Adrenal gland (tissue), 12 donors: ENCODE data around the gene CCR5. TPM values are rescaled to one million over a fixed set of nuclear protein-coding genes. Genes with fewer than 3 reads are reported as not detected.

Experiments used
- DNase-seq, 7 donors: peaks; one replicate each; pipeline ENCODE4 v3.0.0-alpha.2; 2019 to 2020
- H3K27ac ChIP-seq, 5 donors: fragments of 200-600 bp; sonication (generic) in 4 of 5; 1 replicate in 3 of 5; 2 replicates in 2 of 5; pipeline versions ENCODE4 v1.5.1 to v1.8.0; 2016 to 2020; ENCODE audit warnings: mild to moderate bottlenecking in 1 of 5
- H3K27me3 ChIP-seq: fragments of 200-600 bp; 2 replicates; pipeline ENCODE4 v1.8.0; 2021
- H3K36me3 ChIP-seq, 2 donors: fragments of 200-600 bp; replicated peaks in 1 of 2; 1 replicate in 1 of 2; 2 replicates in 1 of 2; pipeline versions ENCODE4 v1.5.1 to v1.8.0; 2018 to 2022
- H3K4me1 ChIP-seq, 2 donors: fragments of 200-600 bp; replicated peaks in 1 of 2; 1 replicate in 1 of 2; 2 replicates in 1 of 2; pipeline versions ENCODE4 v1.5.1 to v1.8.0; 2018 to 2021
- H3K4me3 ChIP-seq, 4 donors: fragments of 200-600 bp; sonication (generic) in 3 of 4; one replicate each; pipeline ENCODE4 v1.5.1; 2016 to 2018
- H3K9me3 ChIP-seq, 3 donors: fragments of 200-600 bp; sonication (generic) in 1 of 3; replicated peaks in 1 of 3; 1 replicate in 2 of 3; 2 replicates in 1 of 3; pipeline versions ENCODE4 v1.5.1 to v1.8.0; 2016 to 2021
- CTCF ChIP-seq, 6 experiments: fragments of 450-650 bp in 4 of 6; fragments of 200-600 bp in 2 of 6; sonication (generic) in 1 of 6; IDR thresholded peaks; 1 replicate in 5 of 6; 2 replicates in 1 of 6; pipeline versions ENCODE4 v1.5.1 to v1.8.0; 2016 to 2021; ENCODE audit warnings: antibody characterized with exemption in 6 of 6, mild to moderate bottlenecking in 2 of 6, moderate library complexity in 1 of 6
- POLR2A ChIP-seq, 2 donors: fragments of 450-650 bp; IDR thresholded peaks; one replicate each; pipeline ENCODE4 v1.6.1; 2017; ENCODE audit warnings: antibody characterized with exemption in 2 of 2, mild to moderate bottlenecking in 2 of 2, moderate library complexity in 1 of 2
- WGBS, 4 donors: extraction: QIAGEN DNeasy Blood & Tissue Kit in 2 of 4; methylation state at CpG; one replicate each; pipeline versions ENCODE4 v1.1.5 to v1.1.7; 2013 to 2017; 5-methylcytosine and 5-hydroxymethylcytosine counted together
- intact Hi-C, 2 donors: fragments of 100-400 bp; cut with DNase I; formaldehyde crosslinking; loops; one replicate each; pipeline versions ENCODE4 v1.14.1 to v1.15.0; 2022 to 2023
- polyA plus RNA-seq, 3 donors: library from polyadenylated mRNA; stranded (reverse); fragments of 200-250 nt in 2 of 3; fragments of 350-450 nt in 1 of 3; fragmentation: Illumina TruSeq in 1 of 3; extraction: RNeasy Lipid Tissue Mini Kit (QIAGEN cat#74804) in 1 of 3; gene quantifications; one replicate each; pipeline ENCODE4 v1.2.3, GENCODE V29; 2013 to 2014
- total RNA-seq, 9 donors: library from RNA; depleted of rRNA in 4 of 9; stranded (reverse); fragments of >200 nt in 4 of 9; fragments of 120-200 nt in 1 of 9; fragmentation: NEBNext Ultra II Directional in 1 of 9; extraction: Animal tissue kit (Norgen Biotek cat#: 25700) in 1 of 9; gene quantifications; one replicate each; pipeline versions ENCODE4 v1.1.0 to v1.2.4, GENCODE V29; 2013 to 2023
- donor health status: healthy with polysubstance abuse.
- donor health status: Bipolar disorder and iron deficiency.
- donor health status: DM: yes; HTN: yes; CAD: no.
- donor health status: DM: no; HTN: no; CAD: no.
- donor health status: DM: no; HTN: no; CAD: no.
- donor health status: DM: yes; HTN: yes; CAD: no.

CCR5 gene
- total and polyA plus RNA-seq, 12 donors: 0.06 to 3.7 (median 0.94) TPM

GRCh38 chr3:46348823-46349482, 21.8 kb upstream of the CCR5 start:
- peaks cover 0 to 3% of the 10 kb centered on the region in 2 donors for H3K4me1 ChIP-seq
- H3K4me3 ChIP-seq: no peak overlapping the region
- H3K36me3 ChIP-seq: no peaks in the 10 kb centered on the region
- H3K27ac ChIP-seq: no peak overlapping the region
- H3K9me3 ChIP-seq: no peaks in the 10 kb centered on the region
- H3K27me3 ChIP-seq: peaks cover 8% of the 10 kb centered on the region
- no peak for DNase-seq
- intact Hi-C loops: no loop called here
- TF ChIP-seq POLR2A (IDR thresholded peaks at IDR 0.05): no peak
- no peak for TF ChIP-seq CTCF (IDR thresholded peaks at IDR 0.05)
- WGBS, 4 donors: 81 to 82% (median 81%) methylated on average over 3 of the region's 3 CpGs

- Histone ChIP-seq H3K27ac (no peak overlapping the region), H3K36me3 (no peaks in the 10 kb centered on the region), H3K4me1 (peaks cover 0 to 3% of the 10 kb centered on the region in 2 donors), H3K9me3 (no peaks in the 10 kb centered on the region), H3K27me3 (peaks cover 9% of the 10 kb centered on the region), H3K4me3 (no peak overlapping the region)
- TF ChIP-seq CTCF (IDR thresholded peaks at IDR 0.05) (no peak), POLR2A (IDR thresholded peaks at IDR 0.05) (no peak)
- 40 to 66% (median 56%) methylated on average over 2 of the region's 2 CpGs for WGBS, 4 donors
- no peak for DNase-seq
- intact Hi-C loops: no loop called here
Measured at GRCh38 chr3:46349484-46350261, 21.1 kb upstream of the CCR5 start.

GRCh38 chr3:46350262-46350565, 20.5 kb upstream of the CCR5 start:
- 50 to 69% (median 68%) methylated on average over 1 of the region's 1 CpG for WGBS, 4 donors
- H3K27ac ChIP-seq: no peak overlapping the region
- H3K36me3 ChIP-seq: no peaks in the 10 kb centered on the region
- no peaks in the 10 kb centered on the region for H3K9me3 ChIP-seq
- no peak for TF ChIP-seq CTCF (IDR thresholded peaks at IDR 0.05)
- TF ChIP-seq POLR2A (IDR thresholded peaks at IDR 0.05): no peak
- H3K4me3 ChIP-seq: no peak overlapping the region
- peaks cover 9% of the 10 kb centered on the region for H3K27me3 ChIP-seq
- intact Hi-C loops: no loop called here
- DNase-seq: no peak
- peaks cover 0 to 3% of the 10 kb centered on the region in 2 donors for H3K4me1 ChIP-seq

GRCh38 chr3:46351646-46352045, 19.1 kb upstream of the CCR5 start:
- no peaks in the 10 kb centered on the region for H3K36me3 ChIP-seq
- peaks cover 0 to 3% of the 10 kb centered on the region in 2 donors for H3K4me1 ChIP-seq
- no peak overlapping the region for H3K4me3 ChIP-seq
- no peak for TF ChIP-seq CTCF (IDR thresholded peaks at IDR 0.05)
- intact Hi-C loops: no loop called here
- no peak overlapping the region for H3K27ac ChIP-seq
- DNase-seq: peak; percentile 52 to 70 (median 62)
- H3K9me3 ChIP-seq: no peaks in the 10 kb centered on the region
- 42 to 58% (median 54%) methylated on average over 3 of the region's 3 CpGs for WGBS, 4 donors
- peaks cover 9% of the 10 kb centered on the region for H3K27me3 ChIP-seq
